AG09309 (cell line): Measurements from ENCODE around the gene TMPRSS13.

Experiments used
- DNase-seq: peaks from one replicate; pipeline ENCODE4 v3.0.0-alpha.2; 2010; ENCODE audit warnings: low read depth
- H3K4me3 ChIP-seq: 2 replicates; pipeline ENCODE4 v1.5.1; 2011; ENCODE audit warnings: mild to moderate bottlenecking, low read depth, low read length, moderate library complexity; ENCODE audit not compliant: control insufficient read depth
- TF ChIP-seq, protein P1 (sequence below): IDR thresholded peaks from 2 replicates; pipeline ENCODE4 v1.5.1; 2011; ENCODE audit warnings: mild to moderate bottlenecking, low read depth, low read length, inconsistent platforms; ENCODE audit not compliant: insufficient read depth, control insufficient read depth; ENCODE audit errors: missing control alignments

Gene TMPRSS13

DNA sequence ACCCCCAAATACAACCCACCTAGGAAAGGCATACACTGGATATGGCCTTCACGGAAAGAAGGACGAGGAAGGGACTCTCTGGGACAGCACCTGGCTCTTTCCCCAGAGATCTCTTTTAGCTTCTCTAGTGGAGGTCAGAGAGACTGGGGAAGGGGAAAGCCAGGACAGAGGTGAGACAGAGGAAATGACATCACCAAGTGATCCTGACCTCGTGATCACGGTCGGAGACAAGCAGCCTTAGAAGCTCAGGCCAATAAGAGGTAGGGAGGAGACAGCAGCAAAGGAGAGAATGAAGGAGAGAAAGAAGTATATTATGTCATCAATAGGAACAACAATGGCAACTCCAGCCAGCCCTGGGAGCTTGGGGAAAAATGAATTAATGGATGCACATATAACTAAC lies 15.4 kb upstream of the TMPRSS13 start:
- no peak overlapping the region for H3K4me3 ChIP-seq
- DNase-seq: no peak
- TF ChIP-seq, protein P1, sequence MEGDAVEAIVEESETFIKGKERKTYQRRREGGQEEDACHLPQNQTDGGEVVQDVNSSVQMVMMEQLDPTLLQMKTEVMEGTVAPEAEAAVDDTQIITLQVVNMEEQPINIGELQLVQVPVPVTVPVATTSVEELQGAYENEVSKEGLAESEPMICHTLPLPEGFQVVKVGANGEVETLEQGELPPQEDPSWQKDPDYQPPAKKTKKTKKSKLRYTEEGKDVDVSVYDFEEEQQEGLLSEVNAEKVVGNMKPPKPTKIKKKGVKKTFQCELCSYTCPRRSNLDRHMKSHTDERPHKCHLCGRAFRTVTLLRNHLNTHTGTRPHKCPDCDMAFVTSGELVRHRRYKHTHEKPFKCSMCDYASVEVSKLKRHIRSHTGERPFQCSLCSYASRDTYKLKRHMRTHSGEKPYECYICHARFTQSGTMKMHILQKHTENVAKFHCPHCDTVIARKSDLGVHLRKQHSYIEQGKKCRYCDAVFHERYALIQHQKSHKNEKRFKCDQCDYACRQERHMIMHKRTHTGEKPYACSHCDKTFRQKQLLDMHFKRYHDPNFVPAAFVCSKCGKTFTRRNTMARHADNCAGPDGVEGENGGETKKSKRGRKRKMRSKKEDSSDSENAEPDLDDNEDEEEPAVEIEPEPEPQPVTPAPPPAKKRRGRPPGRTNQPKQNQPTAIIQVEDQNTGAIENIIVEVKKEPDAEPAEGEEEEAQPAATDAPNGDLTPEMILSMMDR: no peak

DNA sequence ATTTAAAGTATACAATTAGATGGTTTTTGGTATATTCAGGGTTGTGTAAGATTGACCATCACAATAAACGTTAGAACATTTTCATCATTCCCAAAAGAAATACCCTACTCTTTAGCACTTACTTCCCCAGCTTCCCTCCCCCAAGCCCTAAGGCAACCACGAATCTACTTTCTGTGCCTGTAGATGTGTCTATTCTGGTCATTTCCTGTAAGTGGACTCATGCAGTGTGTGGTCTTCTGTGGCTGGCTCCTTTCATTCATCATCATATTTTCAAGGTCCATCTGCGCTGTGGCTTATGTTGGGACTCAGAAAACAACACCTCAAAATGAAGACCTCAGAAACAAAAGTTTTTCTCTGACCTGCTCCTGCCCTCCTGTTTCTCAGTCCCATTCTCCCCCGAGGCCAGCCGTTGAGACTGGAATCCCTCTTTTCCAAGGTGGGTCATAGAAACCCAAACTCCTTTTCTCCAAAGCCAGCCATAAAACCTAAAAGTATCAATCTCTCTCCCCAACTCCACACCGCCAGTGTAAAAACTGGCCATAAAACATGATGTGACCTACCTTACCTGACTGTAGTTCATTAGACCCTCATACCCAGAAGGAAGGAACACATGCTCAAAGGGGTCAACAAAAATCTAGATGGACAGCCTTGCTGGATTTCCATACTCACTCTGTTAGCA lies 12.9 kb upstream of the TMPRSS13 start:
- TF ChIP-seq, protein P1: no peak
- no peak overlapping the region for H3K4me3 ChIP-seq
- no peak for DNase-seq

DNA sequence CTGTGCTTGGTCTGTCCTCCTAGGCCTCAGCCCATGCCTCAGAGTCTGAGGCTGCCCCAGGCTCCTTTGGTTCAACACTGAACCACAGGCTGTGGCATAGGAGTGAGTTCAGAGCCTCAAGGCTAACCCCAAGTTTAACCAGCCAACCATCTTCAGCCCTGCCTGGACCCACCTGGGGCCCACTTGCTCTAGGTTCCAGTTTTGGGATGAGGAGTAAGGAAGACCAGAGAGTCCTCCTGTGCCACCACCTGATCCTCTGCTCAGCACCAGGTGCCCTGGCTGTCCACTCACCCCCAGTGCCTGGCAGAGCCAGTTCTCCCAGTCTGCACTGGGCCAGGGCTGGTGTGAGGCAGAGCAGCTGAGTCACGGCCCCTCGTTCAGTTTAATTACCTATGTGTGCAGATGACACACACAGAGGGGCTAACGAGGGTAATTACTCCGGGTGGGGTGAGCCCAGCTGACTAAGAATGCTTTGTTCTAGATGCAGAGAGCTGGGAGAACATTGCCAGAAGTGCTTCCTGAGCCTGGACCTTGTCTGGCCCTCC lies 12.0 kb upstream of the TMPRSS13 start:
- H3K4me3 ChIP-seq: no peak overlapping the region
- DNase-seq: no peak

DNA sequence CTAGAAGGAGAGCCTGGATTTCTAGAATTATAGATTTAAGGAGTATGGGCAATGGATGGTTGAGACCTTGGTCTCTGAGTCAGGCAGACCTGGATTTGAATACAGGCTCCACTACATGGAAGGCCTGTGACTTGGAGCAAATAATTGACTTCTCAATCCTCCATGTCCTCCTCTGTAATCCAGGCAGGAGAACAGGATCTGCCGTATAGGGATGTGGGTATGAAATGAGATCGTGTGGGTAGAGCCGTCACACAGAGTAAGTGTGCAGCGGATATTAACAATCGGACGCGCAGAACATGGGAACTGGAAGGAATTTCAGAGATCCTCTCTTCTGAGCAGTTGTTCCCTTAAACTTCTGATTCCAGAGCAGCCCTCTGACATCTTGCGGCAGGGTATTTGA lies 11.5 kb upstream of the TMPRSS13 start:
- TF ChIP-seq, protein P1: no peak
- no peak for DNase-seq

More for the DNA sequence above, 12.0 kb upstream of the TMPRSS13 start:
- TF ChIP-seq, protein P1: no peak

DNA sequence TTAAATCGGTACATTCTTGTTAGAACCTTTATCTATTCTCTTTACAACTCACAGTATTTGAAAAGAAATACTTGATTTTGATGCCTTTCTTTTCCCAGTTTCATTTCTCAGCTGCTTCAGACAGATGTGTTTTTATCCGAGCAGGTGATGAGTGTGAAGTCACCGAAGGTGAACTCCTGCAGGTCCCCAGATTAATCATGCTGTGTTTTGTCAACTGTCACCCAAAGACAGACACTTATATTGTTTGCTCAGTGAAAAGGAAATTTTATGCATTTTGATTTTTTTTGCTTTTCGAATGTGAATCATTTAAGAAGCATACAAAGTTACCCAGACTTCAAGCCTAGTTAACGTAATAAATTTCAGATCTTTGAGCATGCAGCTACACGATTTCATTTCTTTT lies 7.8 kb upstream of the TMPRSS13 start:
- no peak overlapping the region for H3K4me3 ChIP-seq
- TF ChIP-seq, protein P1: no peak
- no peak for DNase-seq

More for the DNA sequence above, 11.5 kb upstream of the TMPRSS13 start:
- H3K4me3 ChIP-seq: no peak overlapping the region

DNA sequence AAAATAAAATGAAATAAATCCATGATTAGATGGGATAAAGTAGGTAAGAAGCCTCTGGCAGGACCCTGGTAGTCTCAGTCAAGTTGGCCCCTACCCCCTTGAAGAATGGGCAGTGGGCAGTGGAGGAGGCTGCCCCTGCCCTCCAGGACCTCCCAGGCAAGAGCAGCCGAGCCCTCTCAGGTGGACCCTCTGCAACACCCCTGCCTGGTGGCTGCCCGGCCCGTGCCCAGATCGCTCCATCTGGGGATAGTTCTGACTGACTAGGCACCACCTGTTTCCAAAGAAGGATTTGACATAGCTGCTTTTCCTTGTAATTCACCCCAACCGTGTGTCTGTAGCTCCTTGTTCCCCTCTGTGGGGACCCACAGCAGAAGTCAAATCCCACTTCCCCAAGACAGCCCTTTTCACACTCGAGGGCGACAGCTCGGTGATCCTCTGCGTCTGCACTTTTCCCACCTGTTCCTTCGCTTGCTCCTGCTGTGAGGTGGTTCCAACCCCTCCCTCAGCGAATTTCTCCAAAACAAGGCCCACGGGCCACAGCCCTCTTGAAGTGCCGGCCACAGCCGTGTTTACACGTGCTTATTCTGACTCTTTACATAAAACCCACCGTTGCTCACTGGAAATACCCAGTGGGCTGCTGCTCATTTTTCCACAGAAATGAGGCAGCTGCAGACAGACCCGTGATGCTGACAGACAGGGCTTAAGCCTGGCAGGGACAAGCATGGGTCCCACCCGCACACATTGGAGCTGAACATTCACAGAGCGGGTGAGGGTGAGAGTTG lies 5.5 kb upstream of the TMPRSS13 start:
- no peak for DNase-seq
- TF ChIP-seq, protein P1: no peak
- no peak overlapping the region for H3K4me3 ChIP-seq
